ENCODE data around the gene GYG1. TPM values are rescaled to one million over a fixed set of nuclear protein-coding genes. Genes with fewer than 3 reads are reported as not detected.

Gene GYG1
- total RNA-seq, 2 experiments from 2014 or later: 21.0 to 22.3 TPM

GRCh38 chr3:148964809-148965208 is 26.5 kb upstream of the GYG1 start:
- Histone ChIP-seq H3K4me1 (ENCODE audit: insufficient read depth, low read length) (no peaks in the 10 kb centered on the region), H3K9me3 (ENCODE audit: control insufficient read depth in 1 of 2, insufficient read depth in 1 of 2, low read length in 2 of 2) (no peaks in the 10 kb centered on the region), H3K27ac (ENCODE audit: low read depth in 1 of 2, low read length in 2 of 2) (no peak overlapping the region), H3K36me3 (ENCODE audit: insufficient read depth, low read length) (no peaks in the 10 kb centered on the region), H3K27me3 (ENCODE audit: control insufficient read depth in 1 of 2, insufficient read depth in 2 of 2, low read length in 2 of 2) (no peaks in the 10 kb centered on the region), H3K4me3 (ENCODE audit: low read length) (no peak overlapping the region)
- Mint-ChIP-seq H3K4me3 (no peak overlapping the region), H3K27me3 (no peaks in the 10 kb centered on the region), H3K36me3 (ENCODE audit: low read depth) (no peaks in the 10 kb centered on the region), H3K27ac (no peak overlapping the region), H3K9me3 (no peaks in the 10 kb centered on the region), H3K4me1 (ENCODE audit: low read depth) (no peaks in the 10 kb centered on the region)
- DNase-seq (no peak), ATAC-seq (ENCODE audit: poor library complexity) (no peak)
- ChIA-PET CTCF (no interaction called here), POLR2A (no interaction called here)
- intact Hi-C loops (cut with DNase I, micrococcal nuclease): no loop called here
- no peak for TF ChIP-seq CTCF (IDR thresholded peaks at IDR 0.05)

- Mint-ChIP-seq H3K9me3 (no peaks in the 10 kb centered on the region), H3K4me1 (ENCODE audit: low read depth) (no peaks in the 10 kb centered on the region), H3K4me3 (no peak overlapping the region), H3K27me3 (no peaks in the 10 kb centered on the region), H3K27ac (no peak overlapping the region), H3K36me3 (ENCODE audit: low read depth) (no peaks in the 10 kb centered on the region)
- POLR2A ChIA-PET: no interaction called here
- Histone ChIP-seq H3K4me3 (ENCODE audit: low read length) (no peak overlapping the region), H3K27ac (ENCODE audit: low read depth in 1 of 2, low read length in 2 of 2) (no peak overlapping the region), H3K4me1 (ENCODE audit: insufficient read depth, low read length) (no peaks in the 10 kb centered on the region), H3K27me3 (ENCODE audit: control insufficient read depth in 1 of 2, insufficient read depth in 2 of 2, low read length in 2 of 2) (no peaks in the 10 kb centered on the region), H3K9me3 (ENCODE audit: control insufficient read depth in 1 of 2, insufficient read depth in 1 of 2, low read length in 2 of 2) (no peaks in the 10 kb centered on the region), H3K36me3 (ENCODE audit: insufficient read depth, low read length) (no peaks in the 10 kb centered on the region)
- no peak for TF ChIP-seq CTCF (IDR thresholded peaks at IDR 0.05)
- CTCF ChIA-PET: no interaction called here
- DNase-seq (no peak), ATAC-seq (ENCODE audit: poor library complexity) (no peak)
- intact Hi-C loops (cut with DNase I, micrococcal nuclease): no loop called here
Observed at GRCh38 chr3:148968321-148968720, 23.0 kb upstream of the GYG1 start.

- TF ChIP-seq CTCF (IDR thresholded peaks at IDR 0.05): no peak
- POLR2A ChIA-PET: no interaction called here
- no peak overlapping the region for H3K4me3 Mint-ChIP-seq
Observed at GRCh38 chr3:148970271-148970670, 21.1 kb upstream of the GYG1 start.

More at GRCh38 chr3:148970271-148970670, 21.1 kb upstream of the GYG1 start:
- intact Hi-C loops (cut with DNase I, micrococcal nuclease): no loop called here
- Histone ChIP-seq H3K9me3 (ENCODE audit: control insufficient read depth in 1 of 2, insufficient read depth in 1 of 2, low read length in 2 of 2) (no peaks in the 10 kb centered on the region), H3K4me3 (ENCODE audit: low read length) (no peak overlapping the region), H3K27ac (ENCODE audit: low read depth in 1 of 2, low read length in 2 of 2) (no peak overlapping the region), H3K4me1 (ENCODE audit: insufficient read depth, low read length) (peaks cover 3% of the 10 kb centered on the region), H3K36me3 (ENCODE audit: insufficient read depth, low read length) (no peaks in the 10 kb centered on the region), H3K27me3 (ENCODE audit: control insufficient read depth in 1 of 2, insufficient read depth in 2 of 2, low read length in 2 of 2) (no peaks in the 10 kb centered on the region)
- H3K27ac Mint-ChIP-seq: no peak overlapping the region
- H3K36me3 Mint-ChIP-seq (ENCODE audit: low read depth): no peaks in the 10 kb centered on the region
- DNase-seq (no peak), ATAC-seq (ENCODE audit: poor library complexity) (no peak)
- no peaks in the 10 kb centered on the region for H3K27me3 Mint-ChIP-seq
- CTCF ChIA-PET: interaction anchor here (1.5 kb wide), 1 partner anchor 27 kb away, joined by 3 read pairs; no protein-coding TSS in a partner anchor
- no peaks in the 10 kb centered on the region for H3K9me3 Mint-ChIP-seq
- H3K4me1 Mint-ChIP-seq (ENCODE audit: low read depth): no peaks in the 10 kb centered on the region

Measured in CD4-positive, alpha-beta T cell (primary cell).